T-helper 2 cell treated with Interferon-gamma antibody and Interleukin-4, amounts not matched to agents 5 μg/mL and 100 μg/mL, for 36 hours (primary cell): ENCODE results near the gene CNPY4.

ENCODE experiments used
- DNase-seq: peaks from one replicate; pipeline ENCODE4 v3.0.0; 2021; ENCODE audit warnings: low spot score
- H3K27ac Mint-ChIP-seq: one replicate; pipeline ENCODE4 v1.8.0; 2021; ENCODE audit warnings: mild to moderate bottlenecking, mixed read lengths
- H3K27me3 Mint-ChIP-seq: one replicate; pipeline ENCODE4 v1.8.0; 2021; ENCODE audit warnings: low read depth, mixed read lengths
- H3K36me3 Mint-ChIP-seq: one replicate; pipeline ENCODE4 v1.8.0; 2021; ENCODE audit warnings: low read depth, mixed read lengths
- H3K4me1 Mint-ChIP-seq: one replicate; pipeline ENCODE4 v1.8.0; 2021; ENCODE audit warnings: low read depth, mixed read lengths
- H3K4me3 Mint-ChIP-seq: one replicate; pipeline ENCODE4 v1.8.0; 2022; ENCODE audit warnings: mild to moderate bottlenecking, moderate library complexity, mixed read lengths
- H3K9me3 Mint-ChIP-seq: one replicate; pipeline ENCODE4 v1.8.0; 2021; ENCODE audit warnings: mixed read lengths

CNPY4 gene

GRCh38 chr7:100166317-100166940 lies 47.0 kb downstream of the CNPY4 start:
- Mint-ChIP-seq H3K4me1 (peaks cover 60% of the 10 kb centered on the region), H3K4me3 (peak overlapping the region; percentile 71)

GRCh38 chr7:100166970-100167911 lies 47.8 kb downstream of the CNPY4 start:
- peak overlapping the region; percentile 71 for H3K27ac Mint-ChIP-seq
- no peaks in the 10 kb centered on the region for H3K9me3 Mint-ChIP-seq
- peaks cover 11% of the 10 kb centered on the region for H3K27me3 Mint-ChIP-seq
- H3K36me3 Mint-ChIP-seq, result peaks cover 3% of the 10 kb centered on the region
- H3K4me1 Mint-ChIP-seq, result peaks cover 63% of the 10 kb centered on the region
- no peak for DNase-seq
- peak overlapping the region; percentile 71 for H3K4me3 Mint-ChIP-seq

More at GRCh38 chr7:100166317-100166940, 47.0 kb downstream of the CNPY4 start:
- Mint-ChIP-seq H3K36me3 (peaks cover 3% of the 10 kb centered on the region), H3K9me3 (no peaks in the 10 kb centered on the region), H3K27ac (peak overlapping the region; percentile 71), H3K27me3 (peaks cover 9% of the 10 kb centered on the region)
- no peak for DNase-seq

GRCh38 chr7:100167912-100168323 lies 48.5 kb downstream of the CNPY4 start:
- Mint-ChIP-seq H3K9me3 (no peaks in the 10 kb centered on the region), H3K4me3 (peak overlapping the region; percentile 71), H3K27ac (peak overlapping the region; percentile 67), H3K27me3 (peaks cover 11% of the 10 kb centered on the region), H3K4me1 (peaks cover 59% of the 10 kb centered on the region), H3K36me3 (peaks cover 3% of the 10 kb centered on the region)
- no peak for DNase-seq

- H3K27ac Mint-ChIP-seq, result peak overlapping the region; percentile 67
- no peaks in the 10 kb centered on the region for H3K9me3 Mint-ChIP-seq
- H3K4me1 Mint-ChIP-seq, result peaks cover 46% of the 10 kb centered on the region
- peak overlapping the region; percentile 71 for H3K4me3 Mint-ChIP-seq
- H3K27me3 Mint-ChIP-seq, result peaks cover 11% of the 10 kb centered on the region
- H3K36me3 Mint-ChIP-seq, result peaks cover 8% of the 10 kb centered on the region
- no peak for DNase-seq
Measured at GRCh38 chr7:100169147-100169850, 49.9 kb downstream of the CNPY4 start.

GRCh38 chr7:100170101-100170897 lies 50.9 kb downstream of the CNPY4 start:
- Mint-ChIP-seq H3K9me3 (no peaks in the 10 kb centered on the region), H3K27ac (peak overlapping the region; percentile 60), H3K4me3 (peak overlapping the region; percentile 70), H3K4me1 (peaks cover 46% of the 10 kb centered on the region), H3K36me3 (peaks cover 8% of the 10 kb centered on the region), H3K27me3 (peaks cover 11% of the 10 kb centered on the region)
- DNase-seq, result no peak

GRCh38 chr7:100171087-100171681 lies 51.8 kb downstream of the CNPY4 start:
- Mint-ChIP-seq H3K9me3 (no peaks in the 10 kb centered on the region), H3K27me3 (peaks cover 11% of the 10 kb centered on the region), H3K36me3 (peaks cover 8% of the 10 kb centered on the region), H3K27ac (no peak overlapping the region), H3K4me1 (peaks cover 45% of the 10 kb centered on the region), H3K4me3 (peak overlapping the region; percentile 70)
- DNase-seq, result no peak

GRCh38 chr7:100171840-100172239 lies 52.4 kb downstream of the CNPY4 start:
- DNase-seq, result no peak
- H3K27me3 Mint-ChIP-seq, result peaks cover 11% of the 10 kb centered on the region
- peak overlapping the region; percentile 61 for H3K4me3 Mint-ChIP-seq
- peaks cover 8% of the 10 kb centered on the region for H3K36me3 Mint-ChIP-seq
- H3K9me3 Mint-ChIP-seq, result no peaks in the 10 kb centered on the region
- H3K27ac Mint-ChIP-seq, result no peak overlapping the region
- peaks cover 45% of the 10 kb centered on the region for H3K4me1 Mint-ChIP-seq

- no peak for DNase-seq
- peaks cover 27% of the 10 kb centered on the region for H3K4me1 Mint-ChIP-seq
- peaks cover 11% of the 10 kb centered on the region for H3K27me3 Mint-ChIP-seq
- no peak overlapping the region for H3K4me3 Mint-ChIP-seq
- H3K27ac Mint-ChIP-seq, result no peak overlapping the region
- no peaks in the 10 kb centered on the region for H3K9me3 Mint-ChIP-seq
- peaks cover 8% of the 10 kb centered on the region for H3K36me3 Mint-ChIP-seq
Measured at GRCh38 chr7:100173806-100174495, 54.5 kb downstream of the CNPY4 start.

- Mint-ChIP-seq H3K36me3 (peaks cover 8% of the 10 kb centered on the region), H3K9me3 (no peaks in the 10 kb centered on the region), H3K4me1 (peaks cover 27% of the 10 kb centered on the region), H3K4me3 (no peak overlapping the region), H3K27me3 (peaks cover 9% of the 10 kb centered on the region), H3K27ac (no peak overlapping the region)
- DNase-seq, result no peak
Measured at GRCh38 chr7:100174582-100174981, 55.1 kb downstream of the CNPY4 start.
